ENCODE data around the gene SLC2A1.

Gene SLC2A1

GRCh38 chr1:42958488-42959319, at the start of gene SLC2A1:
Gene SLC2A1, minus strand, starts transcription at chr1:42958868. Its CDS starts 217 bp downstream, at chr1:42958651.
- peak; percentile 92 to 95 for DNase-seq (ENCODE audit: low read depth in 1 of 2, low spot score in 1 of 2)

GRCh38 chr1:43007377-43008114, 48.9 kb upstream of the SLC2A1 start:
- DNase-seq (ENCODE audit: low read depth in 1 of 2, low spot score in 1 of 2) = no peak

GRCh38 chr1:43005460-43006361, 47.0 kb upstream of the SLC2A1 start:
- DNase-seq (ENCODE audit: low read depth in 1 of 2, low spot score in 1 of 2) = no peak

DNA sequence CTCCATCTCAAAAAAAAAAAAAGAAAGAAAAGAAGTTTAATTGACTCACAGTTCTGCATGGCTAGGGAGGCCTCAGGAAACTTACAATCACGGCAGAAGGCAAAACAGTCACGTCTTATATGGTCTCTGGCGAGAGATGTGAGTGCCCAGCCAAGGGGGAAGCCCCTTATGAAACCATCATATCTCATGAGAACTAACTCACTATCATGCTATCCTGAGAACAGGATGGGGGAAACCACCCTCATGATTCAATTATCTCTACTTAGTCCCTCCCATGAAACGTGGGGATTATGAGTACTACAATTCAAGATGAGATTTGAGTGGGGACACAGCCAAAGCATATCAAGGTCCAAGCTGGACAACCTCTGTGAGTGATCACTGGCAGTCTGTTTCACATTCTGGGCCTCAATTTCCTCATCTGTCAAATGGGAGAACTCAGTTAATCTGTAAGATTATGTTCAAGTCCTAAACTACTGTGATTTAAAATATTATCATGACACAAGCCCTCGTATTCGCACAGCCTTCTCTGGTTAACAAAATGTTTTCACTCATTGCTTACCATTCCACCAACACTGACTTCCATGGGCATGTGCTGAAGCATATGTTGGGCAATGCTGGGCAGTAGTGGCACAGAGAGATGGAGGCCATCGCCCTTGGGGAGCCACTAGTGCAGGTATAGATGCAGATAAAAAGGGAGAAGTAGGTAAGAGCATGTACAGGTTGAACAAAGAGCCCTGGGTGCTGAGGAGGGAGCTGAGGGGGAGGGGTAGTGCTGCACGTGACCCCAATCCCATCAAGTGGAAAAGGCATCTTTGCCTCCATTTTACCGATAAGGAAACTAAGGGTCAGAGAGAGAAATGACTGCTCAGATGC, 46.2 kb upstream of the SLC2A1 start:
- DNase-seq (ENCODE audit: low read depth in 1 of 2, low spot score in 1 of 2) = no peak

DNA sequence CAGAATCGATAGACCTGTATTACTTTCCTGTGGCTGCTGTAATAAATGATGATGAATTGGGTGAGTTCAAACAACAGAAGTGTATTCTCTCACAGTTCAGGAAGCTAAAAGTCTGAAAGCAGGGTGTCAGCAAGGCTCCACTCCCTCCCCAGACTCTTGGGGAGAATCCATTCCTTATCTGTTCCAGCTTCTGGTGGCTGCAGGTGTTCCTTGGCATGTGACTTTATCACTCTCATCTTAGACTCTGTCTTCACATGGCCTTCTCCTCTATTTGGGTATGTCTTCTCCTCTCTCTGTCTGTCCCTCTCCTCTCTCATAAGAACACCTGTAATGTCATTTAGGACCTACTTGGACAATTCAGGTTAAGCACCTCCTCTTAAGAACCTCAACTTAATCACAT, 44.1 kb upstream of the SLC2A1 start:
- DNase-seq (ENCODE audit: low read depth in 1 of 2, low spot score in 1 of 2) = no peak

DNA sequence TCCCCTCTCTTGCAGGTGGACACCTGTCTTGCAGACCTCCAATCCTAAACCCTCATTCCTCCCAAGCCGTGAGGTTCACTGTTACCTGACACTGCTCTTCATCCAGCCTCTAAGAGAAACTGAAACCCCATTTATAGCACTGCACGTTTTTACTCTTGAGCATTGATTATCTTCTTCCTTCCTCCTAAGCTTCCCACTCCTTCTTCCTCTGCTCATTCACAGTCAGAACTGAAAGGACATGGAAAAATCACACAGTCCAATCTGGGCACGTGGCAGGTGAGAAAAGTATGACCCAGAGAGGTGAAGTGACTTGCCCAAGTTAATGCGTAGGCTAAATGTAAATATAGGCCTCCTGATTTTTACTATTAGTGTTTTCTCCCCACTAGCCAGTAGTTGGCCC, 43.4 kb upstream of the SLC2A1 start:
- no peak for DNase-seq (ENCODE audit: low read depth in 1 of 2, low spot score in 1 of 2)

- no peak for DNase-seq (ENCODE audit: low read depth in 1 of 2, low spot score in 1 of 2)
These were observed 42.8 kb upstream of the SLC2A1 start for GRCh38 chr1:43001434-43001833.

GRCh38 chr1:43000271-43000670, 41.6 kb upstream of the SLC2A1 start:
- DNase-seq (ENCODE audit: low read depth in 1 of 2, low spot score in 1 of 2) = no peak

DNA sequence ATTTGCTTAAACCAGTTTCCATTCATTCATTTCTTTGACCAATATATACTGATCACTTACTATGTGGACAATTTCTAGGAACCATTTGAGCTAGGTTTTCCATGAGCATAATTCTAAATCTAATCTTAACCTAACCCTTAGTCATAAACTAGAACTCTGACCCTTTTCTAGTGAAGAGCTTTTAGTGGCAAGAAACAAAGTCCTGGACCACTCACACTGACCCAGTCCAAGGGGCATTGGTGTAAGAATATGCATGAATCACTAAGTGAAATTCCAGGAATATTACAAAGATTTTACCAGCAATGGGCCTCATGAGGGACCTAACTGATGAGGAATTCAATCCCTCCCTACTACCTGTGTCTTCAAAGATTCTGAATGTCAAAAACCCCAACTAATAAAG, 40.6 kb upstream of the SLC2A1 start:
- no peak for DNase-seq (ENCODE audit: low read depth in 1 of 2, low spot score in 1 of 2)

DNA sequence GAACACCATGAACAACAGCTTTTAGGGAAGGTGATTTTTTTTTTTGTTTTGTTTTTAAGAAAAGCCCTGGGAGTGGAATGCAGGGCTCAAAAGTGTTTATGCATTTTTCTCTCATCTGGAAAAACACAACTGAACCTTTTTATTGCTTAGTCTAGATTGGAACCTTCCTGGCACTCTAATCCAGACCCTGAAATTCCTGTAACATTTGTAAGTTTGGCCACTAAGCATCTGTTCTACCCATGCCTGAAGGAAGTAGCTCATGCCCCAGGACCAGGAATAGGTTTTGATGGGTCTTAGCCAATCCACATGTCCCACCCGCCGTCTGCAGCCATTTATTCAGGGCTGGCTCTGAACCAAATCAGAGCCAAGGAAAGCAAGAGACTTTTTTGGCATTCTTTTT, 39.7 kb upstream of the SLC2A1 start:
- DNase-seq (ENCODE audit: low read depth in 1 of 2, low spot score in 1 of 2) = no peak

- DNase-seq (ENCODE audit: low read depth in 1 of 2, low spot score in 1 of 2) = no peak
These were observed 37.8 kb upstream of the SLC2A1 start for GRCh38 chr1:42996384-42996970.

GRCh38 chr1:42993502-42994136, 35.0 kb upstream of the SLC2A1 start:
- no peak for DNase-seq (ENCODE audit: low read depth in 1 of 2, low spot score in 1 of 2)

- no peak for DNase-seq (ENCODE audit: low read depth in 1 of 2, low spot score in 1 of 2)
These were observed 33.4 kb upstream of the SLC2A1 start for GRCh38 chr1:42992054-42992571.

DNA sequence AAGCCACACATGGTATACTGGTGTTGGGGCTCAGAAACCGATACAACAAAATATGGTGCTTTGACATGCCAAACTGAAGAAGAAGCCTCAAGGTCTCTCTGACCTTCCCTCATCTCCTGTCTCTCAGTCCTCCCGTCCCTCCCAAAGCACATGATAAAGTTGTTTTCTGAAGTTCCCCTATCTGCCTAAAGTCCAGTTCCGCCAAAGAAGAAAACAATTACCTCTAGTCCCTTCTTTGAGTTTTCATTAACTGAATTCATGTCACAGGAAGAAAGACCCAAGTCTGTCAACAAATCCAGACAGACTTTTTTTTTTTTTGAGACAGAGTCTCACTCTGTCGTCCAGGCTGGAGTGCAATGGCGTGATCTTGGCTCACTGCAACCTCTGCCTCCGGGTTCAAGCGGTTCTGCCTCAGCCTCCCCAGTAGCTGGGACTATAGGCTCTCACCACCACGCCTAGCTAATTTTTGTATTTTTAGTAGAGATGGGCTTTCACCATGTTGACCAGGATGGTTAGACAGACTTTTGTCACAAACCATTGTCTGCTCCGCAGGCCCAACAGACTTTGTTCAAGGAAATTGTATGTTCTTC, 32.2 kb upstream of the SLC2A1 start:
- no peak for DNase-seq (ENCODE audit: low read depth in 1 of 2, low spot score in 1 of 2)

DNA sequence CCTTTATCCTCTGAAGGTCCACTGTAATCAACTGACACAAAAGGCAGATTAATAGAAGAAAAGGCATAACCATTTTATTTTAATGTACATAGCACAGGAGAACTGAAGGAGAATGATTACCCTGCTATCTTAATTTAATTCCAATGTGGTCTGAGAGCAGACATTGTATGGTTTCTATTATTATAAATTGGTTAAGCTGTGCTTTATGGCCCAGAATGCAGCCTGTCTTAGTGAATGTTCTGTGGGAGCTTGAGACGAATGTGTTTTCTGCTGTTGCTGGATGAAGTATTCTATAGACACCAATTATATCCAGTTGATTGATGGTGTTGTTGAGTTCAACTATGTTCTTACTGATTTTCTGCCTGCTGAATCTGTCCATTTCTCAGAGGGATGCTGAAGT, 25.0 kb upstream of the SLC2A1 start:
- no peak for DNase-seq (ENCODE audit: low read depth in 1 of 2, low spot score in 1 of 2)

DNA sequence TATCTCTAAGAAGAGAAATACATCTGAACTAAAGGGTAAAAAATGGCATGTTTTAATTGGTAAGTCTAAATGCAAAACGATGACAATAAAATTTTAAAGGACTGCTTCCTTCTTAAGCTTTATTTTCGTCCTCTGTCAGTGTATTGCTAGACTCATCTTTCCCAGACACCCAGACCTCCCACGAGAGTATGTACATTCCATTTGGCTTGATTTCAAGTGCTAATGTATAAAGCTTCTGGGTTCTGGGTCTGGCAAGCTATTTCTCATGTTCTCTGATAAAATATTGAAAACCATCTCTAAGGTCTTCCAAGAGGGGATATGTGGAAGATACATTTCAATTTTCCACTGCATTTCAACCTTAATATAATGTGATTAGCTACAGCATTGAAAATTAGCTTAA, 24.6 kb upstream of the SLC2A1 start:
- DNase-seq (ENCODE audit: low read depth in 1 of 2, low spot score in 1 of 2) = no peak

DNA sequence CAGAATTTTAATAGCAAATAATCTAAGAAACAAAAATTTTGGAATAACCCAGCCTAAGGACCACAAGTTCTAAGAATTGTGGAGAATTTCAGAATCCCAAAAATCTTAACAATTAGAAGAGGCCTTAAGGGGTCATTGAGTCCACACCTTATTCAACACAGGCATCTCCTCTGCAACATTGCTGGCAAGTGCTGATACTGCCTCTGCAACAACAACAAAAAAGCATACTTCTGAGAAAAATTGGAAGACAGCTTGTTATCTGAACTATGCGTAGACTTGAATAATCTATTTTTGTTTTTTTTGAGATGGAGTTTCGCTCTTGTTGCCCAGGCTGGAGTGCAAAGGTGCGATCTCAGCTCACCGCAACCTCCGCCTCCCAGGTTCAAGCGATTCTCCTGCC, 24.0 kb upstream of the SLC2A1 start:
- no peak for DNase-seq (ENCODE audit: low read depth in 1 of 2, low spot score in 1 of 2)

DNA sequence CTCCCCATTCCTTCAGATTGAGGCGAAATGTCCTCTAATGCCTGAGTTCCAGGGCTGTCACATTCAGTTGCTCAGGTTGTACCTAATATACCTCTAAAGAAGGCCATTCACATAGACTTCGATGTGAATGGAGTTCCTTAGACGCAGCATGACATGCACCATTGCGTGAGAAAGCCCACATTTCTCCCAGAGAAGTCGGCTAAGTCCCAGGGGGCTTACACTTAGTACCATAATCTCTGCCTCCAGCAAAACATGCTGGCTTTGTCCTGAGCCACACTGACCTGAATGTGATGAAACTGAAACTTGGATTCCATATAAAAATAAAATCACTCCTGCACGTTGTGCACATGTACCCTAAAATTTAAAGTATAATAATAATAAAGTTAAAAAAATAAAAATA, 23.2 kb upstream of the SLC2A1 start:
- DNase-seq (ENCODE audit: low read depth in 1 of 2, low spot score in 1 of 2) = no peak

GRCh38 chr1:42981255-42981805, 22.7 kb upstream of the SLC2A1 start:
- DNase-seq (ENCODE audit: low read depth in 1 of 2, low spot score in 1 of 2) = no peak

All from stimulated activated CD4-positive, alpha-beta T cell treated with anti-CD3 and anti-CD28 coated beads, Interleukin-15, amount 100 ng/mL, for 1 hour (primary cell).